ENCODE measurements around the gene OR56A3.
"Not testable (repeated sequence)": the region's sequence is repeated elsewhere in the genome, so short reads cannot be mapped to it uniquely, and the experiment has no call there.

OR56A3 gene

GRCh38 chr11:5941951-5942350, at the start of gene OR56A3:
Gene OR56A3, plus strand, starts transcription at chr11:5942251. Its CDS starts 5,096 bp downstream, at chr11:5947347.
- in situ Hi-C loops (cut with MboI; ENCODE audit: low sequenced_read_pairs): no loop called here

- in situ Hi-C loops (cut with MboI; ENCODE audit: low sequenced_read_pairs): no loop called here
Observed at GRCh38 chr11:5892908-5893307, 49.1 kb upstream of the OR56A3 start, which contains the start of gene OR52E5. Gene OR52E5, plus strand, starts transcription at chr11:5893208. Its CDS starts 7,569 bp downstream, at chr11:5900777.

GRCh38 chr11:5899534-5899933, 42.5 kb upstream of the OR56A3 start:
- in situ Hi-C loops (cut with MboI; ENCODE audit: low sequenced_read_pairs): no loop called here

- in situ Hi-C loops (cut with MboI; ENCODE audit: low sequenced_read_pairs): no loop called here
Observed at GRCh38 chr11:5910540-5910939, 31.5 kb upstream of the OR56A3 start.

- in situ Hi-C loops (cut with MboI; ENCODE audit: low sequenced_read_pairs): no loop called here
Observed at GRCh38 chr11:5922749-5923426, 19.2 kb upstream of the OR56A3 start.

GRCh38 chr11:5923427-5923776, 18.6 kb upstream of the OR56A3 start:
- in situ Hi-C loops (cut with MboI; ENCODE audit: low sequenced_read_pairs): no loop called here

- in situ Hi-C loops (cut with MboI; ENCODE audit: low sequenced_read_pairs): no loop called here
Observed at GRCh38 chr11:5923794-5924193, 18.3 kb upstream of the OR56A3 start.

- in situ Hi-C loops (cut with MboI; ENCODE audit: low sequenced_read_pairs): no loop called here
Observed at GRCh38 chr11:5928271-5928670, 13.8 kb upstream of the OR56A3 start.

GRCh38 chr11:5928811-5929210, 13.2 kb upstream of the OR56A3 start:
- in situ Hi-C loops (cut with MboI; ENCODE audit: low sequenced_read_pairs): no loop called here

- in situ Hi-C loops (cut with MboI; ENCODE audit: low sequenced_read_pairs): no loop called here
Observed at GRCh38 chr11:5929571-5930368, 12.3 kb upstream of the OR56A3 start.

GRCh38 chr11:5930614-5931013, 11.4 kb upstream of the OR56A3 start:
- in situ Hi-C loops (cut with MboI; ENCODE audit: low sequenced_read_pairs): no loop called here

- in situ Hi-C loops (cut with MboI; ENCODE audit: low sequenced_read_pairs): no loop called here
Observed at GRCh38 chr11:5931061-5931460, 11.0 kb upstream of the OR56A3 start.

GRCh38 chr11:5932671-5933070, 9.4 kb upstream of the OR56A3 start:
- in situ Hi-C loops (cut with MboI; ENCODE audit: low sequenced_read_pairs): no loop called here

- in situ Hi-C loops (cut with MboI; ENCODE audit: low sequenced_read_pairs): no loop called here
Observed at GRCh38 chr11:5933116-5933515, 8.9 kb upstream of the OR56A3 start.

GRCh38 chr11:5937868-5938602, 4.0 kb upstream of the OR56A3 start:
- in situ Hi-C loops (cut with MboI; ENCODE audit: low sequenced_read_pairs): no loop called here

GRCh38 chr11:5938603-5938965, 3.5 kb upstream of the OR56A3 start:
- in situ Hi-C loops (cut with MboI; ENCODE audit: low sequenced_read_pairs): no loop called here

GRCh38 chr11:5940748-5941147, 1.3 kb upstream of the OR56A3 start:
- in situ Hi-C loops (cut with MboI; ENCODE audit: low sequenced_read_pairs): no loop called here

GRCh38 chr11:5955586-5955985, 13.5 kb downstream of the OR56A3 start:
- in situ Hi-C loops (cut with MboI; ENCODE audit: low sequenced_read_pairs): no loop called here

GRCh38 chr11:5960704-5961320, 18.8 kb downstream of the OR56A3 start:
- in situ Hi-C loops (cut with MboI; ENCODE audit: low sequenced_read_pairs): not testable (repeated sequence)

GRCh38 chr11:5966958-5967357, 24.9 kb downstream of the OR56A3 start:
- in situ Hi-C loops (cut with MboI; ENCODE audit: low sequenced_read_pairs): no loop called here

GRCh38 chr11:5967708-5968107, 25.7 kb downstream of the OR56A3 start:
- in situ Hi-C loops (cut with MboI; ENCODE audit: low sequenced_read_pairs): no loop called here
